Measurements from ENCODE around the gene ZDHHC12. TPM values are rescaled to one million over a fixed set of nuclear protein-coding genes. Genes with fewer than 3 reads are reported as not detected.

The ZDHHC12 gene
- total RNA-seq, 4 donors from 2014 or later: 13.2 to 34.1 (median 25.3) TPM

- WGBS, 2 donors: 68 to 70% methylated on average over 17 of the region's 17 CpGs
- TF ChIP-seq EP300 (IDR thresholded peaks at IDR 0.05) (no peak), CTCF (IDR thresholded peaks at IDR 0.05) (no peak), POLR2A (IDR thresholded peaks at IDR 0.05) (no peak)
- peak overlapping the region in 2 of 4 donors; percentile 5 to 23 for H3K4me3 ChIP-seq
- H3K4me1 ChIP-seq: peaks cover 0 to 49% (median 20%) of the 10 kb centered on the region in 4 donors
- DNase-seq (ENCODE audit: low spot score in 2 of 2): no peak
- H3K36me3 ChIP-seq: no peaks in the 10 kb centered on the region
- no peaks in the 10 kb centered on the region for H3K27me3 ChIP-seq
- no peaks in the 10 kb centered on the region for H3K9me3 ChIP-seq
- H3K27ac ChIP-seq: peak overlapping the region in 3 of 4 donors; percentile 68 to 88 (median 73)
Measured at GRCh38 chr9:128685636-128686489, 38.1 kb downstream of the ZDHHC12 start.

GRCh38 chr9:128684325-128685199, 39.4 kb downstream of the ZDHHC12 start:
- Histone ChIP-seq H3K27ac (peak overlapping the region; percentile 49 to 88 (median 84)), H3K9me3 (no peaks in the 10 kb centered on the region), H3K36me3 (no peaks in the 10 kb centered on the region), H3K27me3 (no peaks in the 10 kb centered on the region), H3K4me3 (peak overlapping the region; percentile 24 to 68 (median 45)), H3K4me1 (peaks cover 0 to 42% (median 15%) of the 10 kb centered on the region in 4 donors)
- DNase-seq (ENCODE audit: low spot score in 2 of 2): peak; percentile 52 to 67
- WGBS, 2 donors: 15% methylated on average over 15 of the region's 15 CpGs
- TF ChIP-seq CTCF (IDR thresholded peaks at IDR 0.05) (no peak), POLR2A (IDR thresholded peaks at IDR 0.05) (peak in 1 of 2 donors; percentile 55), EP300 (IDR thresholded peaks at IDR 0.05) (peak in 1 of 2 donors; percentile 62)

GRCh38 chr9:128684065-128684324, 39.9 kb downstream of the ZDHHC12 start:
- H3K4me3 ChIP-seq: peak overlapping the region; percentile 24 to 68 (median 45)
- H3K4me1 ChIP-seq: peaks cover 0 to 42% (median 15%) of the 10 kb centered on the region in 4 donors
- peak overlapping the region; percentile 49 to 88 (median 84) for H3K27ac ChIP-seq
- no peak for DNase-seq (ENCODE audit: low spot score in 2 of 2)
- no peaks in the 10 kb centered on the region for H3K9me3 ChIP-seq
- no peaks in the 10 kb centered on the region for H3K36me3 ChIP-seq
- TF ChIP-seq CTCF (IDR thresholded peaks at IDR 0.05) (no peak), EP300 (IDR thresholded peaks at IDR 0.05) (no peak), POLR2A (IDR thresholded peaks at IDR 0.05) (no peak)
- WGBS, 2 donors: 0 to 2% methylated on average over 3 of the region's 3 CpGs
- no peaks in the 10 kb centered on the region for H3K27me3 ChIP-seq

- no peaks in the 10 kb centered on the region for H3K9me3 ChIP-seq
- no peaks in the 10 kb centered on the region for H3K36me3 ChIP-seq
- peak overlapping the region; percentile 24 to 68 (median 45) for H3K4me3 ChIP-seq
- DNase-seq (ENCODE audit: low spot score in 2 of 2): peak in 1 of 2 donors; percentile 32
- TF ChIP-seq POLR2A (IDR thresholded peaks at IDR 0.05): no peak
- TF ChIP-seq EP300 (IDR thresholded peaks at IDR 0.05): peak in 1 of 2 donors; percentile 18
- 11 to 12% methylated on average over 21 of the region's 21 CpGs for WGBS, 2 donors
- no peaks in the 10 kb centered on the region for H3K27me3 ChIP-seq
- H3K27ac ChIP-seq: peak overlapping the region; percentile 49 to 88 (median 84)
- H3K4me1 ChIP-seq: peaks cover 0 to 42% (median 15%) of the 10 kb centered on the region in 4 donors
Measured at GRCh38 chr9:128683340-128684064, 40.4 kb downstream of the ZDHHC12 start.

- H3K9me3 ChIP-seq: no peaks in the 10 kb centered on the region
- no peak overlapping the region for H3K27ac ChIP-seq
- H3K4me3 ChIP-seq: no peak overlapping the region
- no peaks in the 10 kb centered on the region for H3K36me3 ChIP-seq
- H3K27me3 ChIP-seq: no peaks in the 10 kb centered on the region
- H3K4me1 ChIP-seq: peaks cover 0 to 1% (median 0%) of the 10 kb centered on the region in 4 donors
- TF ChIP-seq POLR2A (IDR thresholded peaks at IDR 0.05) (no peak), EP300 (IDR thresholded peaks at IDR 0.05) (no peak), CTCF (IDR thresholded peaks at IDR 0.05) (no peak)
- 86 to 88% methylated on average over 10 of the region's 10 CpGs for WGBS, 2 donors
- DNase-seq (ENCODE audit: low spot score in 2 of 2): no peak
Measured at GRCh38 chr9:128677794-128678193, 46.1 kb downstream of the ZDHHC12 start.

Data from tibial nerve (tissue), 4 donors.